Loucy (cell line): ENCODE measurements around the gene EEPD1.

ENCODE experiments used
- CTCF ChIP-seq: fragments of 200-600 bp; sonication (generic); conservative IDR thresholded peaks from 2 replicates; pipeline ENCODE4 v1.5.1; 2014; ENCODE audit warnings: mild to moderate bottlenecking, antibody characterized with exemption, low read length
- EZH2phosphoT487 ChIP-seq: fragments of 200-600 bp; IDR thresholded peaks from 2 replicates; pipeline ENCODE4 v1.6.1; 2018; ENCODE audit warnings: antibody characterized with exemption, mild to moderate bottlenecking, moderate library complexity, borderline replicate concordance

- no peak for TF ChIP-seq CTCF
- no peak for TF ChIP-seq EZH2phosphoT487
These were observed 1.5 kb downstream of the EEPD1 start for GRCh38 chr7:36154255-36155212.
